ENCODE results near the gene JAG2. TPM values are rescaled to one million over a fixed set of nuclear protein-coding genes. Genes with fewer than 3 reads are reported as not detected.

Gene JAG2
- total and polyA plus RNA-seq, 2 donors from 2014 or later = 6.3 to 26.1 TPM

- H3K4me3 ChIP-seq (ENCODE audit: low read length in 3 of 3) = no peak overlapping the region
- no peak for TF ChIP-seq CTCF (IDR thresholded peaks at IDR 0.05; ENCODE audit: borderline replicate concordance, extremely low read depth, insufficient read depth)
- FAIRE-seq (no peak), DNase-seq (peak in 1 of 5 donors; percentile 60)
- H3K27ac ChIP-seq (ENCODE audit: low read depth in 2 of 2, low read length in 2 of 2) = no peak overlapping the region
- intact Hi-C loops (cut with DNase I) = no loop called here
- H3K27me3 ChIP-seq (ENCODE audit: control insufficient read depth, insufficient read depth, low read length) = no peaks in the 10 kb centered on the region
- H3K9ac ChIP-seq (ENCODE audit: low read length in 3 of 3) = no peak overlapping the region
- H3K9me3 ChIP-seq (ENCODE audit: control insufficient read depth in 2 of 3, insufficient read depth in 1 of 3, low read length in 3 of 3) = peaks cover 0 to 14% (median 3%) of the 10 kb centered on the region in 3 donors
- H3K4me1 ChIP-seq (ENCODE audit: control insufficient read depth in 2 of 3, insufficient read depth in 2 of 3, low read depth in 1 of 3, low read length in 3 of 3) = no peaks in the 10 kb centered on the region
- H3K36me3 ChIP-seq (ENCODE audit: control insufficient read depth in 2 of 3, insufficient read depth in 3 of 3, low read length in 3 of 3) = no peaks in the 10 kb centered on the region
These were observed 25.7 kb downstream of the JAG2 start for GRCh38 chr14:105142651-105143450.

- Histone ChIP-seq H3K27ac (ENCODE audit: low read depth in 2 of 2, low read length in 2 of 2) (no peak overlapping the region), H3K27me3 (ENCODE audit: control insufficient read depth, insufficient read depth, low read length) (no peaks in the 10 kb centered on the region), H3K36me3 (ENCODE audit: control insufficient read depth in 2 of 3, insufficient read depth in 3 of 3, low read length in 3 of 3) (no peaks in the 10 kb centered on the region), H3K4me1 (ENCODE audit: control insufficient read depth in 2 of 3, insufficient read depth in 2 of 3, low read depth in 1 of 3, low read length in 3 of 3) (no peaks in the 10 kb centered on the region), H3K9me3 (ENCODE audit: control insufficient read depth in 2 of 3, insufficient read depth in 1 of 3, low read length in 3 of 3) (peaks cover 0 to 14% (median 3%) of the 10 kb centered on the region in 3 donors), H3K9ac (ENCODE audit: low read length in 3 of 3) (no peak overlapping the region), H3K4me3 (ENCODE audit: low read length in 3 of 3) (no peak overlapping the region)
- TF ChIP-seq CTCF (IDR thresholded peaks at IDR 0.05; ENCODE audit: borderline replicate concordance, extremely low read depth, insufficient read depth) = no peak
- intact Hi-C loops (cut with DNase I) = no loop called here
- no peak for FAIRE-seq
- peak in 1 of 5 donors; percentile 59 for DNase-seq
These were observed 26.9 kb downstream of the JAG2 start for GRCh38 chr14:105141486-105142281.

GRCh38 chr14:105141026-105141425, 27.6 kb downstream of the JAG2 start:
- intact Hi-C loops (cut with DNase I) = no loop called here
- Histone ChIP-seq H3K27ac (ENCODE audit: low read depth in 2 of 2, low read length in 2 of 2) (no peak overlapping the region), H3K9me3 (ENCODE audit: control insufficient read depth in 2 of 3, insufficient read depth in 1 of 3, low read length in 3 of 3) (peaks cover 0 to 14% (median 3%) of the 10 kb centered on the region in 3 donors), H3K36me3 (ENCODE audit: control insufficient read depth in 2 of 3, insufficient read depth in 3 of 3, low read length in 3 of 3) (no peaks in the 10 kb centered on the region), H3K4me1 (ENCODE audit: control insufficient read depth in 2 of 3, insufficient read depth in 2 of 3, low read depth in 1 of 3, low read length in 3 of 3) (no peaks in the 10 kb centered on the region), H3K4me3 (ENCODE audit: low read length in 3 of 3) (no peak overlapping the region), H3K9ac (ENCODE audit: low read length in 3 of 3) (no peak overlapping the region), H3K27me3 (ENCODE audit: control insufficient read depth, insufficient read depth, low read length) (no peaks in the 10 kb centered on the region)
- FAIRE-seq (no peak), DNase-seq (no peak)
- TF ChIP-seq CTCF (IDR thresholded peaks at IDR 0.05; ENCODE audit: borderline replicate concordance, extremely low read depth, insufficient read depth) = no peak

All from kidney (tissue), 14 donors.